GM18499 (cell line): ENCODE measurements around the gene P3H3.

Experiments
- ATAC-seq: cut with Tn5 transposase; IDR thresholded peaks from one replicate; pipeline ENCODE4 v1.9.1; 2021; ENCODE audit warnings: moderate number of reproducible peaks; ENCODE audit not compliant: insufficient read depth, unreplicated experiment

Gene P3H3

DNA sequence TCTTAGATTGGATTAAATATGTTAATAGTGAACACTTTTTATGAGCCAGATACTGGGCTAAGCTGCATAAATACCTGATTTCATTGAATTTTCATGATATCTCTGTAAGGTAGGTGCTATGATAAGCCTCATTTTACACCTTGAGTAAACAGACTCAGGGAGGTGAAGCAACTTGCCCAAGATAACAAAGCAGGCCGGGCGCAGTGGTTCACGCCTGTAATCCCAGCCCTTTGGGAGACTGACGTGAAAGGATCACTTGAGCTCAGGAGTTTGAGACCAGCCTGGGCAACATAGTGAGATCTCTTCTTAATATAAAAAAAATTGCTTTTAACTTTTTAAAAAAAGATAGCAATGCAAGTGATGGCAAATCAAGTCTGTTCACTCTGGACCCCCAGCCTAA lies 13.9 kb downstream of the P3H3 start:
- no peak for ATAC-seq

DNA sequence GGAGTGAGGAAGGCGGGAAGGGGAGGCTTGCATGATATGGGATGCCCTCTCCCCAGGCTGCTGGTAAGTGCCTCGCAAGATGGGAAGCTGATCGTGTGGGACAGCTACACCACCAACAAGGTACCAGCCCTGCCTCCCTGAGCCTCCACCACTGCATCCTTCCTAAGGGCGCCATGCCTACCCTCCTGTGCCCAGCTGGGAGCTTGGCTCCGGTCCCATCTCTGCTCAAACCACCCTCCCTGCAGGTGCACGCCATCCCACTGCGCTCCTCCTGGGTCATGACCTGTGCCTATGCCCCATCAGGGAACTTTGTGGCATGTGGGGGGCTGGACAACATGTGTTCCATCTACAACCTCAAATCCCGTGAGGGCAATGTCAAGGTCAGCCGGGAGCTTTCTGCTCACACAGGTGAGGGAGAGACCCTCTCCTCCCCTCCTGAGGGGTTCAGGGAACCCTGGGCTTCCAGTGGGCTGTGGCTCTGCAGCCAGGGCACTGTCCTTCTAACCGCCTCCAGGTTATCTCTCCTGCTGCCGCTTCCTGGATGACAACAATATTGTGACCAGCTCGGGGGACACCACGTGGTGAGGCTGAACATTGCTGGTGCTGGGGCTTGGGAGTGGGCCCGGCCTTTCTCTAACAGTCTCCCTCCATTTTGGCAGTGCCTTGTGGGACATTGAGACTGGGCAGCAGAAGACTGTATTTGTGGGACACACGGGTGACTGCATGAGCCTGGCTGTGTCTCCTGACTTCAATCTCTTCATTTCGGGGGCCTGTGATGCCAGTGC lies 15.1 kb downstream of the P3H3 start:
- ATAC-seq, result no peak

GRCh38 chr12:6845395-6845794 lies 17.2 kb downstream of the P3H3 start:
- no peak for ATAC-seq

GRCh38 chr12:6846316-6846869 lies 18.2 kb downstream of the P3H3 start:
- no peak for ATAC-seq

GRCh38 chr12:6847676-6848075 lies 19.5 kb downstream of the P3H3 start:
- no peak for ATAC-seq

GRCh38 chr12:6849427-6849826 lies 21.2 kb downstream of the P3H3 start:
- no peak for ATAC-seq

- ATAC-seq, result no peak
Observed at GRCh38 chr12:6849976-6850560, 21.9 kb downstream of the P3H3 start.

GRCh38 chr12:6850796-6851152 lies 22.6 kb downstream of the P3H3 start:
- no peak for ATAC-seq

- ATAC-seq, result peak; percentile 50
Observed at GRCh38 chr12:6851153-6851920, 23.1 kb downstream of the P3H3 start, which contains the start of gene CDCA3. Gene CDCA3, minus strand, starts transcription at chr12:6851286. Its CDS starts 334 bp downstream, at chr12:6850952.

DNA sequence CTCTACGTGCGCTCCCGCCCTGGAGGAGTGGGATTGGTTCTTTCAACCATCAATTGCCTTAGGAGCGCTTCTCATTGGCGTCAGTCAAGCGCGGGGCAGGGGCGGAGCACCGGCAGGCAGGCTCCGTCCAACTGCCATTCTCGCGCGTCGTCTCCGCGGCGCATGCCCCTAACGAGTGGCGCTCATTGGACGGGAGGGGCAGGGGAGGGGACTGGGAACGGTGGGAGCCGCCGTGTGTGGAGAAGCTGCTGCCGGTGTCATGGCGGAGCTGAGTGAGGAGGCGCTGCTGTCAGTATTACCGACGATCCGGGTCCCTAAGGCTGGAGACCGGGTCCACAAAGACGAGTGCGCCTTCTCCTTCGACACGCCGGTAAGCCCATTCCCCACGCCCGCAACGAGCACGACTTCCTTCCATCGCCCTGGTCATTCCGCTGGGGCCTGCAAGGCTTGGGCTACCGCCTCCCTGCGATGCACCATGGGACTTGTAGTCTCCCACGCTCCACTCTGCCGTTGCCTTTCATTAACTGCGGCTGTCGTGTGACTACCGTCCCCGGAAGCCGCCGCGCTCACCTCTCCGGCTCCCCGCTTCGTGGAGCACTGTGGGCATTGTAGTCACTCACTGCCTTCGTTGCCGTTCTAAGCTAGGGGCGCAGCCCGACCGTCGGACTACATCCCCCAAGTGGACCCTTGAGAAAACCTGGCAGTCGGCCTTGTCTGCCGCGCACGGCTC lies 23.9 kb downstream of the P3H3 start, which contains the start of gene USP5:
Gene USP5, plus strand, starts transcription at position 230 of the 730 bp plus-strand sequence. Its CDS starts 30 bp downstream, at position 260.
- ATAC-seq, result peak; percentile 62

DNA sequence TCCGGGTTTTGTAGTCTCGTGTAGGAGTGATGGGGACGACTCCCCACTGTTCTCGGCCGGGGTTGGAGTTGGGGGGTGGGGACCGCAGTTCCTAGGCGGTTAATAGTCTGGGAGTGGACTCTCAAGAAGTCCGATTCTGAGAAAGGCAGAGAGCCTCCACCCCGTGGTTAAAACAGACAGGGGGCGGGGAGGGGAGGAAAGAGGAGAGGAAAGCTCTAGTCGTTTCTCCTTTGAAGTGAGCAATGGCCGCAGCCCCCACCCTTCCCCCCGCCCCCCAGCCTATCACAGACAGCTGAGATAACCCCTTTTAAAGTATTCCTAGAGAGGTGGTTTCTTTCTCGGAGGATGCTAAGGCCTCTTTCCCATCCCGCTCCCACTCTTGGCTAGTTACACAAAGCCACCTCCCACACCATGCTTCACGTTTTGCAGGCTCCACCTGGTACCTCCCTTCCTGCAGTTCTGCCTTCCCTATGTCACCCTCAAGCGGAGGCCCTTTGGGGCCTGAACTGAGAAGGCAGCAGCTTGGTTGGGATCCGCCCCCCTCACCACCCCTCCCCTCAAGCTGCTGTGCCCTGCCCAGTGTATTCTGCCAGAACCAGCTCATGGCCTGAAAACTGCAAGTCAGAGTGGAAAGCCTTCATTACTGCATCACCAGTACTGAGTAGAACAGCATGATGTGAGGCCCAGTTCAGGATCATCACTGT lies 24.6 kb downstream of the P3H3 start:
- ATAC-seq, result no peak

DNA sequence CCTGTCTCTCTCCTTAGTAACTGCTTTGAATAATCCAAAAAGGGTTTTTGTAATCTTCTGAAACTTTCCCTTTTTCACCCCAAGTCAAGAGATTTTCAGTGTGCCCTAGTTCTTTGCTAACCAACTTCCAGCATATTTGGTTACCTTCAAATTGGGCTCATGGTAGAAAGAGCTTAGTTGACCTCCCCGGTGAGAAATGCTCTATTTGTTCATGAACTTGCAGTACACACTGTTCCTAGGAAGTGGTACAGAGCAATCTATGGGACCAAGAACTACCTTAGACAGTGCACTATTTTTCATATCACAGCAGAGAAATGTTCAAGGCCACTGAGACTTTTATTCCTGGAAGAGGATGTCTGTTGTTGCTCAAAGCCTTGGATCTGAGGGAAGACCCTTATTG lies 25.4 kb downstream of the P3H3 start:
- no peak for ATAC-seq

DNA sequence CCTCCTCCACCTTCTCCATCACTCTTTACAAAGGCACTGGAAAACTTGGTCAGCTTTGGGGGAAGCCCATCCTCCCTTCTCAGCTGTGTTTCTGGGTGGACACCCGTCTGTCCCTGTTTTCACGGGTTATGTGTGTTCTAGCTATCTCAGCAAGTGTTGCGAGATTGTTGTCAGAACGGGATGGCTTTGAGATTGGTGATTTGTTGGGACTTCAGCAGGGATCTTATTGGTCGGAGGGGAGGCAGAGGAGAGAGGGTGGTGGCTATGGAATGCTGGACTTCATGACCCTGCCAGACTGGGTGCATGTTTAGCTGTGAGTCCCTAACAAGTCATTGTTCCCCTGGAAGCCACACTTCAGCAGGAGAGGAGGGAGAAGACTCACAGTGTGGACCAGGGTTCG lies 25.8 kb downstream of the P3H3 start:
- ATAC-seq, result no peak

GRCh38 chr12:6855322-6855721 lies 27.1 kb downstream of the P3H3 start:
- no peak for ATAC-seq

- no peak for ATAC-seq
Observed at GRCh38 chr12:6858799-6859198, 30.6 kb downstream of the P3H3 start.

GRCh38 chr12:6860116-6860515 lies 31.9 kb downstream of the P3H3 start:
- no peak for ATAC-seq

GRCh38 chr12:6860942-6861341 lies 32.7 kb downstream of the P3H3 start:
- ATAC-seq, result no peak

DNA sequence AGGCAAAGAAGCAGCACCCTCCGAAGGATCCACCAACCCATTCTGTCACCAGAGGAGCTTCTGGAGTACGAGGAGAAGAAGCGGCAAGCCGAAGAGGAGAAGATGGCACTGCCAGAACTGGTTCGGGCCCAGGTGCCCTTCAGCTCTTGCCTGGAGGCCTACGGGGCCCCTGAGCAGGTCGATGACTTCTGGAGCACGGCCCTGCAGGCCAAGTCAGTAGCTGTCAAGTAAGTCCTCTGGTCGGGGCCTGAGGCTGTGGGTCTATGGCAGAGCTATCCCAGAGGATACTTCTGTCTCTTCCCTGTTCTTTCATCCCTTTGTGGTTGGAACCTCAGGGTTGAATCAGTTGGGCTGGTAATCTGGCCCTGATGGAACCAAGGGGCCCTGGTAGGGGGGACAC lies 33.2 kb downstream of the P3H3 start:
- no peak for ATAC-seq

GRCh38 chr12:6863033-6863432 lies 34.8 kb downstream of the P3H3 start:
- no peak for ATAC-seq
